ENCODE measurements around the gene BSPH1.

GRCh38 chr19:47992070-47992469 lies at the start of gene BSPH1:
- TF ChIP-seq EZH2 (IDR thresholded peaks at IDR 0.05; ENCODE audit: borderline replicate concordance, insufficient read depth, low read length, poor library complexity, severe bottlenecking) (no peak), POLR2AphosphoS5 (IDR thresholded peaks at IDR 0.05) (no peak), EP300 (conservative IDR thresholded peaks at IDR 0.05; ENCODE audit: poor library complexity, severe bottlenecking) (no peak), TAF1 (IDR thresholded peaks at IDR 0.05; ENCODE audit: low read depth) (no peak)
- TF ChIP-seq, protein P1, sequence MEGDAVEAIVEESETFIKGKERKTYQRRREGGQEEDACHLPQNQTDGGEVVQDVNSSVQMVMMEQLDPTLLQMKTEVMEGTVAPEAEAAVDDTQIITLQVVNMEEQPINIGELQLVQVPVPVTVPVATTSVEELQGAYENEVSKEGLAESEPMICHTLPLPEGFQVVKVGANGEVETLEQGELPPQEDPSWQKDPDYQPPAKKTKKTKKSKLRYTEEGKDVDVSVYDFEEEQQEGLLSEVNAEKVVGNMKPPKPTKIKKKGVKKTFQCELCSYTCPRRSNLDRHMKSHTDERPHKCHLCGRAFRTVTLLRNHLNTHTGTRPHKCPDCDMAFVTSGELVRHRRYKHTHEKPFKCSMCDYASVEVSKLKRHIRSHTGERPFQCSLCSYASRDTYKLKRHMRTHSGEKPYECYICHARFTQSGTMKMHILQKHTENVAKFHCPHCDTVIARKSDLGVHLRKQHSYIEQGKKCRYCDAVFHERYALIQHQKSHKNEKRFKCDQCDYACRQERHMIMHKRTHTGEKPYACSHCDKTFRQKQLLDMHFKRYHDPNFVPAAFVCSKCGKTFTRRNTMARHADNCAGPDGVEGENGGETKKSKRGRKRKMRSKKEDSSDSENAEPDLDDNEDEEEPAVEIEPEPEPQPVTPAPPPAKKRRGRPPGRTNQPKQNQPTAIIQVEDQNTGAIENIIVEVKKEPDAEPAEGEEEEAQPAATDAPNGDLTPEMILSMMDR (IDR thresholded peaks at IDR 0.05; ENCODE audit: poor library complexity, severe bottlenecking) = no peak

Measured in neural cell (in vitro differentiated cells).